OCI-LY7 (cell line): ENCODE data around the gene TMCC1. TPM values are rescaled to one million over a fixed set of nuclear protein-coding genes. Genes with fewer than 3 reads are reported as not detected.

Source experiments
- BruUV-seq: library from RNA; stranded (reverse); fragments of 400-500 nt; replicated peaks from 2 replicates; lab custom pipeline; 2021; lab: Mats Ljungman, UMichigan
- CTCF ChIA-PET: fragments of 300-600 bp; sonication (Branson Sonifier 250); formaldehyde crosslinking; loops from one replicate; lab custom pipeline; 2022; ENCODE audit warnings: antibody characterized with exemption; ENCODE audit not compliant: unreplicated experiment; lab: Charles Lee
- POLR2A ChIA-PET: fragments of 300-600 bp; sonication (Branson Sonifier 250); formaldehyde crosslinking; loops from one replicate; lab custom pipeline; 2022; ENCODE audit warnings: antibody characterized with exemption; lab: Charles Lee
- DNase-seq: peaks from one replicate; pipeline ENCODE4 v3.0.0-alpha.2; 2015; ENCODE audit warnings: low spot score
- H2AFZ ChIP-seq: fragments of 200-600 bp; sonication (generic), shearing (Covaris generic); 2 replicates; pipeline ENCODE4 v1.6.1; 2014; ENCODE audit warnings: mild to moderate bottlenecking, antibody characterized with exemption, low read length, moderate library complexity
- H3K27ac ChIP-seq: fragments of 200-600 bp; sonication (generic); 2 replicates; pipeline ENCODE4 v1.5.1; 2014; ENCODE audit warnings: mixed run types, low read depth, mild to moderate bottlenecking, moderate library complexity, low read length, inconsistent platforms; ENCODE audit not compliant: poor library complexity, severe bottlenecking
- H3K36me3 ChIP-seq: fragments of 200-600 bp; sonication (generic); 2 replicates; pipeline ENCODE4 v1.6.1; 2014; ENCODE audit warnings: mild to moderate bottlenecking, antibody characterized with exemption, low read length, moderate library complexity, mixed read lengths; ENCODE audit not compliant: insufficient read depth
- H3K4me1 ChIP-seq: fragments of 200-600 bp; sonication (generic); 2 replicates; pipeline ENCODE4 v1.5.1; 2014; ENCODE audit warnings: mild to moderate bottlenecking, low read length; ENCODE audit not compliant: insufficient read depth, poor library complexity, severe bottlenecking
- H3K4me2 ChIP-seq: fragments of 200-600 bp; sonication (generic); 2 replicates; pipeline ENCODE4 v1.6.1; 2014; ENCODE audit warnings: mild to moderate bottlenecking, low read length
- H3K4me3 ChIP-seq: fragments of 200-600 bp; sonication (generic); 2 replicates; pipeline ENCODE4 v1.5.1; 2014; ENCODE audit warnings: mild to moderate bottlenecking, low read depth, low read length; ENCODE audit not compliant: poor library complexity, severe bottlenecking
- H3K79me2 ChIP-seq: fragments of 200-600 bp; sonication (generic); 2 replicates; pipeline ENCODE4 v1.6.1; 2016; ENCODE audit warnings: low read depth, mild to moderate bottlenecking, low read length, moderate library complexity, mixed read lengths; ENCODE audit not compliant: insufficient read depth
- H3K9me2 ChIP-seq: fragments of 200-600 bp; sonication (generic); 2 replicates; pipeline ENCODE4 v1.6.1; 2016; ENCODE audit warnings: mild to moderate bottlenecking, low read length, mixed read lengths; ENCODE audit not compliant: insufficient read depth
- H3K9me3 ChIP-seq: fragments of 200-600 bp; sonication (generic); 2 replicates; pipeline ENCODE4 v1.6.1; 2014; ENCODE audit warnings: mild to moderate bottlenecking, mixed run types, low read length, mixed read lengths
- H4K20me1 ChIP-seq: fragments of 200-600 bp; sonication (generic); 2 replicates; pipeline ENCODE4 v1.6.1; 2014; ENCODE audit warnings: mild to moderate bottlenecking, antibody characterized with exemption, low read length, moderate library complexity, mixed read lengths; ENCODE audit not compliant: insufficient read depth
- EZH2phosphoT487 ChIP-seq: fragments of 200-600 bp; sonication (generic); IDR thresholded peaks from 2 replicates; pipeline ENCODE4 v1.6.1; 2018; ENCODE audit warnings: low read depth, borderline replicate concordance, mild to moderate bottlenecking, mixed run types, antibody characterized with exemption, low read length, moderate library complexity, mixed read lengths
- intact Hi-C: fragments of 100-400 bp; cut with micrococcal nuclease; formaldehyde crosslinking; loops from one replicate; pipeline ENCODE4 v1.10.0; 2022; ENCODE audit not compliant: unreplicated experiment
- total RNA-seq, 2 experiments: library from RNA; depleted of rRNA in 1 of 2; stranded (reverse); fragments of >200 nt in 1 of 2; shearing (Covaris generic) in 1 of 2; gene quantifications; 2 replicates each; pipeline ENCODE4 v1.2.3, GENCODE V29; 2014 to 2022
- TF ChIP-seq, protein P1 (sequence below): fragments of 200-600 bp; sonication (generic); conservative IDR thresholded peaks from 2 replicates; pipeline ENCODE4 v1.5.1; 2014; ENCODE audit warnings: mild to moderate bottlenecking, antibody characterized with exemption, low read length, moderate library complexity, mixed read lengths

TMCC1 gene
- total RNA-seq, 2 experiments from 2014 or later, result 31.7 to 38.8 TPM

DNA sequence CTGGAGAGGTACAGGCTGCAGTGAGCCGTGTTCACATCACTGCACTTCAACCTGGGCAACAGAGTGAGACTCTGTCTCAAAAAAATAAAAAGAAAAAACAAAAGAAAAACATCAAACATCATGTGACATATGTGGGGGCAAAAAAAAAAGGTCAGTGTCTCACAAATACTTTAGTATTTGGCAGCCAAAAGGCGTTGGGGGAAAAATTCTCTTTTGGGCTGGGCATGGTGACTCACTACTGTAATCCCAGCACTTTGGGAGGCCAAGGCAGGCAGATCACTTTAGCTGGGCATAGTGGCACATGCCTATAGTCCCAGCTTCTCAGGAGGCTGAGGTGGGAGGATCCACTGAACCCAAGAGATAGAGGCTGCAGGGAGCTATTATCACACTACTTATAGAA, 47.6 kb downstream of the TMCC1 start:
- peaks cover 15% of the 10 kb centered on the region; the same call in 1 of the 2 replicates for H3K79me2 ChIP-seq
- peaks cover 56% of the 10 kb centered on the region for H3K36me3 ChIP-seq
- H3K4me3 ChIP-seq, result no peak overlapping the region
- POLR2A ChIA-PET, result no interaction called here
- H4K20me1 ChIP-seq, result no peaks in the 10 kb centered on the region
- no TSS peak for BruUV-seq
- no peaks in the 10 kb centered on the region for H3K4me1 ChIP-seq
- CTCF ChIA-PET, result no interaction called here
- no peak overlapping the region for H2AFZ ChIP-seq
- intact Hi-C loops, result no loop called here
- DNase-seq, result no peak
- H3K9me2 ChIP-seq, result no peaks in the 10 kb centered on the region
- TF ChIP-seq EZH2phosphoT487, result no peak
- TF ChIP-seq, protein P1, sequence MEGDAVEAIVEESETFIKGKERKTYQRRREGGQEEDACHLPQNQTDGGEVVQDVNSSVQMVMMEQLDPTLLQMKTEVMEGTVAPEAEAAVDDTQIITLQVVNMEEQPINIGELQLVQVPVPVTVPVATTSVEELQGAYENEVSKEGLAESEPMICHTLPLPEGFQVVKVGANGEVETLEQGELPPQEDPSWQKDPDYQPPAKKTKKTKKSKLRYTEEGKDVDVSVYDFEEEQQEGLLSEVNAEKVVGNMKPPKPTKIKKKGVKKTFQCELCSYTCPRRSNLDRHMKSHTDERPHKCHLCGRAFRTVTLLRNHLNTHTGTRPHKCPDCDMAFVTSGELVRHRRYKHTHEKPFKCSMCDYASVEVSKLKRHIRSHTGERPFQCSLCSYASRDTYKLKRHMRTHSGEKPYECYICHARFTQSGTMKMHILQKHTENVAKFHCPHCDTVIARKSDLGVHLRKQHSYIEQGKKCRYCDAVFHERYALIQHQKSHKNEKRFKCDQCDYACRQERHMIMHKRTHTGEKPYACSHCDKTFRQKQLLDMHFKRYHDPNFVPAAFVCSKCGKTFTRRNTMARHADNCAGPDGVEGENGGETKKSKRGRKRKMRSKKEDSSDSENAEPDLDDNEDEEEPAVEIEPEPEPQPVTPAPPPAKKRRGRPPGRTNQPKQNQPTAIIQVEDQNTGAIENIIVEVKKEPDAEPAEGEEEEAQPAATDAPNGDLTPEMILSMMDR, result no peak
- no peak overlapping the region for H3K27ac ChIP-seq
- H3K4me2 ChIP-seq, result no peak overlapping the region
- peaks cover 11% of the 10 kb centered on the region; the same call in 1 of the 2 replicates for H3K9me3 ChIP-seq

GRCh38 chr3:129840707-129841360, 52.7 kb downstream of the TMCC1 start:
- CTCF ChIA-PET, result no interaction called here
- no peak for DNase-seq
- Histone ChIP-seq H2AFZ (no peak overlapping the region), H3K36me3 (peaks cover 33% of the 10 kb centered on the region), H3K79me2 (peaks cover 24% of the 10 kb centered on the region; the same call in 1 of the 2 replicates), H4K20me1 (no peaks in the 10 kb centered on the region), H3K4me1 (no peaks in the 10 kb centered on the region), H3K4me3 (no peak overlapping the region), H3K9me2 (no peaks in the 10 kb centered on the region), H3K4me2 (no peak overlapping the region), H3K9me3 (peaks cover 10% of the 10 kb centered on the region; the same call in 1 of the 2 replicates), H3K27ac (no peak overlapping the region)
- TF ChIP-seq, protein P1, result no peak
- no peak for TF ChIP-seq EZH2phosphoT487
- intact Hi-C loops, result no loop called here
- BruUV-seq, result no TSS peak
- POLR2A ChIA-PET, result interaction anchor here (0.7 to 1.5 kb wide), 3 partner anchors 11 to 17 kb away, joined by 3 to 5 read pairs (median 4); no protein-coding TSS in a partner anchor

- H3K4me3 ChIP-seq, result no peak overlapping the region
- no TSS peak for BruUV-seq
- ChIA-PET CTCF (no interaction called here), POLR2A (interaction anchor here (0.9 kb wide), 1 partner anchor 21 kb away, joined by 3 read pairs; no protein-coding TSS in a partner anchor)
- no peaks in the 10 kb centered on the region for H4K20me1 ChIP-seq
- H3K27ac ChIP-seq, result no peak overlapping the region
- peaks cover 16% of the 10 kb centered on the region; the same call in 1 of the 2 replicates for H3K9me3 ChIP-seq
- no peaks in the 10 kb centered on the region for H3K9me2 ChIP-seq
- no peak overlapping the region for H2AFZ ChIP-seq
- DNase-seq, result no peak
- peaks cover 34% of the 10 kb centered on the region; the same call in 1 of the 2 replicates for H3K79me2 ChIP-seq
- H3K4me1 ChIP-seq, result no peaks in the 10 kb centered on the region
- peaks cover 26% of the 10 kb centered on the region for H3K36me3 ChIP-seq
- intact Hi-C loops, result no loop called here
- no peak for TF ChIP-seq EZH2phosphoT487
- TF ChIP-seq, protein P1, result no peak
- no peak overlapping the region for H3K4me2 ChIP-seq
These were observed 55.4 kb downstream of the TMCC1 start for GRCh38 chr3:129838086-129838485.
